Breast epithelium (tissue), 4 donors: ENCODE results near the gene FBXL13. TPM values are rescaled to one million over a fixed set of nuclear protein-coding genes. Genes with fewer than 3 reads are reported as not detected.
"Not testable (repeated sequence)": the region's sequence is repeated elsewhere in the genome, so short reads cannot be mapped to it uniquely, and the experiment has no call there.

ENCODE experiments used
- DNase-seq, 2 donors: peaks; one replicate each; pipeline ENCODE4 v3.0.0-alpha.2; 2019; ENCODE audit warnings: low spot score in 2 of 2
- H3K27ac ChIP-seq, 2 donors: fragments of 200-600 bp; sonication (generic) in 1 of 2; one replicate each; pipeline ENCODE4 v1.5.1; 2016 to 2019; ENCODE audit warnings: mild to moderate bottlenecking in 1 of 2
- H3K27me3 ChIP-seq, 2 donors: fragments of 200-600 bp; sonication (generic) in 1 of 2; one replicate each; pipeline versions ENCODE4 v1.5.1 to v1.6.0; 2017 to 2019; ENCODE audit warnings: control low read depth in 1 of 2, mild to moderate bottlenecking in 1 of 2
- H3K36me3 ChIP-seq: fragments of 200-600 bp; one replicate; pipeline ENCODE4 v1.5.1; 2019
- H3K4me1 ChIP-seq, 2 donors: fragments of 200-600 bp; sonication (generic); one replicate each; pipeline ENCODE4 v1.5.1; 2016 to 2019; ENCODE audit warnings: control low read depth in 1 of 2
- H3K4me3 ChIP-seq, 3 donors: fragments of 200-600 bp; sonication (generic); 1 replicate in 2 of 3; 2 replicates in 1 of 3; pipeline ENCODE4 v1.5.1; 2016 to 2019; ENCODE audit warnings: mild to moderate bottlenecking in 3 of 3, moderate library complexity in 2 of 3
- H3K9me3 ChIP-seq, 2 donors: fragments of 200-600 bp; sonication (generic) in 1 of 2; one replicate each; pipeline ENCODE4 v1.5.1; 2016 to 2019; ENCODE audit warnings: control low read depth in 1 of 2
- CTCF ChIP-seq, 3 donors: fragments of 450-650 bp; IDR thresholded peaks; one replicate each; pipeline ENCODE4 v1.5.1; 2016 to 2017; ENCODE audit warnings: antibody characterized with exemption in 3 of 3, mild to moderate bottlenecking in 3 of 3, moderate library complexity in 3 of 3
- POLR2A ChIP-seq: fragments of 450-650 bp; IDR thresholded peaks from one replicate; pipeline ENCODE4 v1.6.1; 2016; ENCODE audit warnings: antibody characterized with exemption, mild to moderate bottlenecking, moderate library complexity
- POLR2AphosphoS5 ChIP-seq, 3 donors: sonication (generic); formaldehyde crosslinking; IDR thresholded peaks; one replicate each; pipeline ENCODE4 v1.6.1; 2017; ENCODE audit warnings: antibody characterized with exemption in 3 of 3
- intact Hi-C: fragments of 100-400 bp; cut with DNase I; formaldehyde crosslinking; loops from one replicate; pipeline ENCODE4 v1.15.1; 2023; ENCODE audit warnings: low total_unique reads
- total RNA-seq, 3 donors: library from RNA; depleted of rRNA; stranded (reverse); fragments of >200 nt; gene quantifications; one replicate each; pipeline ENCODE4 v1.1.0, GENCODE V29; 2016

FBXL13 gene
- total RNA-seq, 3 donors from 2014 or later, result 1.1 to 4.2 (median 3.3) TPM

- no peaks in the 10 kb centered on the region for H3K9me3 ChIP-seq
- H3K36me3 ChIP-seq, result no peaks in the 10 kb centered on the region
- no peak overlapping the region for H3K27ac ChIP-seq
- H3K4me3 ChIP-seq, result no peak overlapping the region
- no peaks in the 10 kb centered on the region for H3K27me3 ChIP-seq
- TF ChIP-seq POLR2AphosphoS5 (IDR thresholded peaks at IDR 0.05), result no peak
- intact Hi-C loops, result no loop called here
- DNase-seq, result no peak
- no peaks in the 10 kb centered on the region for H3K4me1 ChIP-seq
Measured at GRCh38 chr7:103063895-103064294, 10.7 kb downstream of the FBXL13 start.

- H3K9me3 ChIP-seq, result no peaks in the 10 kb centered on the region
- TF ChIP-seq POLR2AphosphoS5 (IDR thresholded peaks at IDR 0.05) (no peak), POLR2A (no peak), CTCF (IDR thresholded peaks at IDR 0.05) (no peak)
- no peaks in the 10 kb centered on the region for H3K4me1 ChIP-seq
- intact Hi-C loops, result no loop called here
- H3K4me3 ChIP-seq, result no peak overlapping the region
- no peak overlapping the region for H3K27ac ChIP-seq
- no peak for DNase-seq
- no peaks in the 10 kb centered on the region for H3K36me3 ChIP-seq
- no peaks in the 10 kb centered on the region for H3K27me3 ChIP-seq
Measured at GRCh38 chr7:103059471-103059870, 15.1 kb downstream of the FBXL13 start.

- no peaks in the 10 kb centered on the region for H3K27me3 ChIP-seq
- intact Hi-C loops, result no loop called here
- H3K4me3 ChIP-seq, result no peak overlapping the region
- no peaks in the 10 kb centered on the region for H3K9me3 ChIP-seq
- no peaks in the 10 kb centered on the region for H3K4me1 ChIP-seq
- no peak for DNase-seq
- TF ChIP-seq POLR2A (no peak), POLR2AphosphoS5 (IDR thresholded peaks at IDR 0.05) (no peak), CTCF (IDR thresholded peaks at IDR 0.05) (no peak)
- H3K36me3 ChIP-seq, result no peaks in the 10 kb centered on the region
- no peak overlapping the region for H3K27ac ChIP-seq
Measured at GRCh38 chr7:103058122-103058521, 16.5 kb downstream of the FBXL13 start.

- DNase-seq, intact Hi-C loops, H3K27me3 ChIP-seq, H3K9me3 ChIP-seq, H3K36me3 ChIP-seq, H3K4me1 ChIP-seq, H3K4me3 ChIP-seq, H3K27ac ChIP-seq: not testable (repeated sequence)
Measured at GRCh38 chr7:103056006-103056405, 18.6 kb downstream of the FBXL13 start.

- TF ChIP-seq POLR2AphosphoS5 (IDR thresholded peaks at IDR 0.05) (no peak), CTCF (IDR thresholded peaks at IDR 0.05) (no peak), POLR2A (no peak)
- H3K4me3 ChIP-seq, result no peak overlapping the region
- H3K36me3 ChIP-seq, result no peaks in the 10 kb centered on the region
- H3K27me3 ChIP-seq, result no peaks in the 10 kb centered on the region
- DNase-seq, result no peak
- H3K27ac ChIP-seq, result no peak overlapping the region
- intact Hi-C loops, result no loop called here
- H3K9me3 ChIP-seq, result no peaks in the 10 kb centered on the region
- no peaks in the 10 kb centered on the region for H3K4me1 ChIP-seq
Measured at GRCh38 chr7:103051519-103051918, 23.1 kb downstream of the FBXL13 start.

- TF ChIP-seq CTCF (IDR thresholded peaks at IDR 0.05), result no peak
- no peak for TF ChIP-seq POLR2A
- no peak for TF ChIP-seq POLR2AphosphoS5 (IDR thresholded peaks at IDR 0.05)
- Histone ChIP-seq H3K27ac (no peak overlapping the region), H3K27me3 (no peaks in the 10 kb centered on the region), H3K9me3 (peaks cover 0 to 2% of the 10 kb centered on the region in 2 donors), H3K36me3 (no peaks in the 10 kb centered on the region), H3K4me3 (no peak overlapping the region), H3K4me1 (no peaks in the 10 kb centered on the region)
- intact Hi-C loops, result no loop called here
- DNase-seq, result no peak
Measured at GRCh38 chr7:103048833-103049232, 25.8 kb downstream of the FBXL13 start.

GRCh38 chr7:103041815-103042214 is 32.8 kb downstream of the FBXL13 start:
- H3K27me3 ChIP-seq, intact Hi-C loops, DNase-seq, H3K27ac ChIP-seq, H3K36me3 ChIP-seq, H3K4me1 ChIP-seq, H3K4me3 ChIP-seq: not testable (repeated sequence)
- H3K9me3 ChIP-seq, result peaks cover 0 to 15% of the 10 kb centered on the region in 2 donors

GRCh38 chr7:103037823-103038739 is 36.5 kb downstream of the FBXL13 start:
- intact Hi-C loops, H3K27ac ChIP-seq, H3K9me3 ChIP-seq, H3K4me3 ChIP-seq, H3K27me3 ChIP-seq, H3K36me3 ChIP-seq, H3K4me1 ChIP-seq, DNase-seq: not testable (repeated sequence)
